GM23338 (cell line): ENCODE results near the gene RANGRF. TPM values are rescaled to one million over a fixed set of nuclear protein-coding genes. Genes with fewer than 3 reads are reported as not detected.
A peak's percentile ranks its signal among the peaks of the same experiment; 100 is the strongest.

Experiments
- ATAC-seq: fragments of 200-7000 bp; cut with Tn5 transposase; 3 replicates; pipeline ENCODE4 v1.9.1; 2020
- DNase-seq: peaks from one replicate; pipeline ENCODE4 v3.0.0-alpha.2; 2015; ENCODE audit warnings: low spot score
- H2AFZ ChIP-seq: fragments of 200-600 bp; sonication (generic); 2 replicates; pipeline ENCODE4 v1.8.0; 2016; ENCODE audit warnings: antibody characterized with exemption, mild to moderate bottlenecking, moderate library complexity
- H3F3A ChIP-seq: fragments of 200-600 bp; sonication (generic); replicated peaks from 2 replicates; pipeline ENCODE4 v1.8.0; 2017; ENCODE audit warnings: antibody characterized with exemption, mixed run types, low read depth
- H3K27ac ChIP-seq: fragments of 200-600 bp; sonication (generic); 2 replicates; pipeline ENCODE4 v1.6.1; 2016; ENCODE audit warnings: low read depth
- H3K27me3 ChIP-seq: fragments of 200-600 bp; sonication (generic); 2 replicates; pipeline ENCODE4 v1.8.0; 2016; ENCODE audit warnings: mild to moderate bottlenecking, mixed run types, moderate library complexity; ENCODE audit not compliant: insufficient read depth
- H3K36me3 ChIP-seq: fragments of 200-600 bp; sonication (generic); 2 replicates; pipeline ENCODE4 v1.8.0; 2016; ENCODE audit warnings: mild to moderate bottlenecking; ENCODE audit not compliant: insufficient read depth
- H3K4me1 ChIP-seq: fragments of 200-600 bp; sonication (generic); 2 replicates; pipeline ENCODE4 v1.8.0; 2016; ENCODE audit warnings: mild to moderate bottlenecking, moderate library complexity; ENCODE audit not compliant: insufficient read depth
- H3K4me2 ChIP-seq: fragments of 200-600 bp; sonication (generic); 2 replicates; pipeline ENCODE4 v1.7.1; 2017; ENCODE audit warnings: mixed run types
- H3K4me3 ChIP-seq: fragments of 200-600 bp; sonication (generic); 2 replicates; pipeline ENCODE4 v1.6.1; 2016; ENCODE audit warnings: mixed run types
- H3K79me2 ChIP-seq: fragments of 200-600 bp; sonication (generic); replicated peaks from 2 replicates; pipeline ENCODE4 v1.8.0; 2017; ENCODE audit warnings: mild to moderate bottlenecking; ENCODE audit not compliant: insufficient read depth
- H3K9me2 ChIP-seq: fragments of 200-600 bp; sonication (generic); 2 replicates; pipeline ENCODE4 v1.8.0; 2017; ENCODE audit not compliant: insufficient read depth
- H4K20me1 ChIP-seq: fragments of 200-600 bp; sonication (generic); replicated peaks from 2 replicates; pipeline ENCODE4 v1.8.0; 2017; ENCODE audit warnings: mild to moderate bottlenecking; ENCODE audit not compliant: insufficient read depth
- H3K27ac Mint-ChIP-seq: 2 replicates; pipeline ENCODE4 v1.8.0; 2020; ENCODE audit warnings: inconsistent platforms, mild to moderate bottlenecking, moderate library complexity, mixed read lengths
- H3K27me3 Mint-ChIP-seq: 3 replicates; pipeline ENCODE4 v1.8.0; 2022; ENCODE audit warnings: low read depth, mild to moderate bottlenecking, moderate library complexity, mixed read lengths, inconsistent platforms; ENCODE audit not compliant: insufficient read depth, poor library complexity
- H3K36me3 Mint-ChIP-seq: 3 replicates; pipeline ENCODE4 v1.8.0; 2021; ENCODE audit warnings: low read depth, mild to moderate bottlenecking, inconsistent platforms, moderate library complexity, mixed read lengths
- H3K4me1 Mint-ChIP-seq: 3 replicates; pipeline ENCODE4 v1.8.0; 2020; ENCODE audit warnings: mild to moderate bottlenecking, inconsistent platforms, mixed read lengths
- H3K4me3 Mint-ChIP-seq: 3 replicates; pipeline ENCODE4 v1.8.0; 2021; ENCODE audit warnings: moderate library complexity, mild to moderate bottlenecking, inconsistent platforms, mixed read lengths
- H3K9me3 Mint-ChIP-seq: 3 replicates; pipeline ENCODE4 v1.8.0; 2020; ENCODE audit warnings: moderate library complexity, mild to moderate bottlenecking, inconsistent platforms, mixed read lengths
- CREB1 ChIP-seq: fragments of 250-450 bp; sonication (Bioruptor Pico); IDR thresholded peaks from 2 replicates; pipeline ENCODE4 v1.5.0; 2020; ENCODE audit warnings: low read depth, mild to moderate bottlenecking, moderate library complexity
- CTCF ChIP-seq, 2 experiments: fragments of 200-600 bp in 1 of 2; sonication (generic) in 1 of 2; conservative IDR thresholded peaks; 2 replicates each; pipeline versions ENCODE4 v1.5.1 to v1.6.1; 2016 to 2017; ENCODE audit warnings: antibody characterized with exemption in 2 of 2, low read depth in 2 of 2, mild to moderate bottlenecking in 2 of 2, moderate library complexity in 1 of 2
- ETS1 ChIP-seq: IDR thresholded peaks from 2 replicates; pipeline ENCODE4 v1.6.1; 2016; ENCODE audit warnings: antibody characterized with exemption
- EZH2phosphoT487 ChIP-seq: fragments of 200-600 bp; sonication (generic); IDR thresholded peaks from one replicate; pipeline ENCODE4 v1.8.1; 2018; ENCODE audit warnings: antibody characterized with exemption; ENCODE audit not compliant: unreplicated experiment
- NANOG ChIP-seq: IDR thresholded peaks from 2 replicates; pipeline ENCODE4 v1.6.1; 2016; ENCODE audit warnings: antibody characterized with exemption, borderline replicate concordance
- REST ChIP-seq: IDR thresholded peaks from one replicate; pipeline ENCODE4 v1.6.1; 2018; ENCODE audit warnings: antibody characterized with exemption; ENCODE audit not compliant: unreplicated experiment
- STAT1 ChIP-seq: IDR thresholded peaks from one replicate; pipeline ENCODE4 v1.6.1; 2016; ENCODE audit warnings: antibody characterized with exemption; ENCODE audit not compliant: unreplicated experiment
- ZNF114 ChIP-seq: fragments of 250-450 bp; sonication (Bioruptor Pico); IDR thresholded peaks from 2 replicates; pipeline ENCODE4 v1.5.0; 2020; ENCODE audit warnings: mild to moderate bottlenecking, moderate library complexity
- ZNF331 ChIP-seq: fragments of 250-450 bp; sonication (Bioruptor Pico); IDR thresholded peaks from 2 replicates; pipeline ENCODE4 v1.5.0; 2020; ENCODE audit warnings: low read depth, mild to moderate bottlenecking, moderate library complexity
- polyA plus RNA-seq: library from polyadenylated mRNA; unstranded; fragments of >200 nt; fragmentation: Nextera tagmentation; extraction: Ambion mirVana; gene quantifications from 2 replicates; pipeline ENCODE4 v1.2.1, GENCODE V29; 2016
- total RNA-seq: library from RNA; depleted of rRNA; stranded (reverse); fragments of >200 nt; shearing (Covaris generic); gene quantifications from 2 replicates; pipeline ENCODE4 v1.2.3, GENCODE V29; 2014

The RANGRF gene
- total and polyA plus RNA-seq, 2 experiments from 2014 or later = 11.2 to 52.4 TPM

- H3K4me1 Mint-ChIP-seq = peaks cover 3% of the 10 kb centered on the region; the same call in 1 of the 3 replicates
- H3K4me3 Mint-ChIP-seq = peak overlapping the region; percentile 7; the same call in 1 of the 3 replicates
- no peak overlapping the region for H3K4me2 ChIP-seq
- no peak overlapping the region for H3K4me3 ChIP-seq
- H3K9me3 Mint-ChIP-seq = no peaks in the 10 kb centered on the region; the same call in 2 of the 3 replicates
- TF ChIP-seq CREB1 (CRISPR knock-in tag) (no peak), CTCF (conservative IDR thresholded peaks at IDR 0.05; ENCODE audit: low read depth in 2 of 2) (peak; percentile 88 to 98)
- no peaks in the 10 kb centered on the region for H3K36me3 ChIP-seq
- peaks cover 10% of the 10 kb centered on the region for H3K27me3 Mint-ChIP-seq
- no peak overlapping the region for H3K27ac ChIP-seq
- peak overlapping the region; percentile 19; the same call in 1 of the 2 replicates for H2AFZ ChIP-seq
- H3K4me1 ChIP-seq = no peaks in the 10 kb centered on the region
- H4K20me1 ChIP-seq = no peaks in the 10 kb centered on the region
- peak; percentile 98 for ATAC-seq
- 0 out of 2 replicates have a peak, but pooled peaks cover 11% of the 10 kb centered on the region for H3F3A ChIP-seq
- peak; percentile 90 for DNase-seq
- H3K36me3 Mint-ChIP-seq = no peaks in the 10 kb centered on the region
- H3K27ac Mint-ChIP-seq = no peak overlapping the region
- H3K79me2 ChIP-seq = no peaks in the 10 kb centered on the region
- peaks cover 4% of the 10 kb centered on the region; the same call in 1 of the 2 replicates for H3K9me2 ChIP-seq
- no peaks in the 10 kb centered on the region for H3K27me3 ChIP-seq
Measured at GRCh38 chr17:8300627-8301242, 12.3 kb downstream of the RANGRF start.

GRCh38 chr17:8310601-8311123 is 22.2 kb downstream of the RANGRF start:
- Histone ChIP-seq H4K20me1 (no peaks in the 10 kb centered on the region), H3K27ac (no peak overlapping the region), H2AFZ (no peak overlapping the region), H3K4me1 (peaks cover 9% of the 10 kb centered on the region), H3K27me3 (peaks cover 21% of the 10 kb centered on the region), H3K9me2 (no peaks in the 10 kb centered on the region), H3K79me2 (no peaks in the 10 kb centered on the region), H3K4me2 (no peak overlapping the region), H3K4me3 (no peak overlapping the region), H3F3A (peaks cover 1% of the 10 kb centered on the region; the same call in 1 of the 2 replicates), H3K36me3 (no peaks in the 10 kb centered on the region)
- peaks cover 15% of the 10 kb centered on the region for H3K27me3 Mint-ChIP-seq
- DNase-seq (no peak), ATAC-seq (no peak)
- no peak overlapping the region for H3K4me3 Mint-ChIP-seq
- H3K4me1 Mint-ChIP-seq = peaks cover 14% of the 10 kb centered on the region
- H3K27ac Mint-ChIP-seq = no peak overlapping the region
- H3K9me3 Mint-ChIP-seq = no peaks in the 10 kb centered on the region
- H3K36me3 Mint-ChIP-seq = no peaks in the 10 kb centered on the region; the same call in 2 of the 3 replicates
- TF ChIP-seq STAT1 = no peak
- no peak for TF ChIP-seq NANOG
- no peak for TF ChIP-seq EZH2phosphoT487
- no peak for TF ChIP-seq ZNF114
- no peak for TF ChIP-seq ZNF331 (CRISPR knock-in tag)
- no peak for TF ChIP-seq ETS1
- TF ChIP-seq CREB1 (CRISPR knock-in tag) = no peak
- no peak for TF ChIP-seq REST
